ENCODE data around the gene RGSL1.

RGSL1 gene

DNA sequence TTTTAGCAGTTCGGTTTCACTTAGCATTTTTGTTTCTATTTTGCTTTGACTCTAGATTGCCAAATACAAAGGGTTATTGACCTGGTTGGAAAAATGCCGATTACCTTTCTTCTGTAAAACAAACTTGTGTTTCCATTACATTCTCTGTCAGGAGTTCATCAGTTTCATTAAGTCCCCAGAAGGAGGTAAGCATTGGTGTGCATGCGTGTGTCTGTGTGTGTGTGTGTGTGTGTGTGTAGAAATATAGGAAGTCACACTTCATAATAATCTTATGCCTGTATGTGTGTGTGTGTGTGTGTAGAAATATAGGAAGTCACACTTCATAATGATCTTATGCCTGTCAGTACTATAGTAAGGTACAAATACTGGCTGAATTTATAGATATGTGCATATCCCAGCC, 10.0 kb downstream of the RGSL1 start:
- TF ChIP-seq TAF1 (IDR thresholded peaks at IDR 0.05; ENCODE audit: borderline replicate concordance, insufficient read depth, low read length) (no peak), SIN3A (IDR thresholded peaks at IDR 0.05; ENCODE audit: borderline replicate concordance, insufficient read depth, low read length) (no peak), FOXP2 (optimal IDR thresholded peaks at IDR 0.05; ENCODE audit: borderline replicate concordance, extremely low read depth, extremely low read length, insufficient read depth) (no peak), POLR2AphosphoS5 (IDR thresholded peaks at IDR 0.05; ENCODE audit: low read depth, low read length) (no peak)
- TF ChIP-seq, protein P1, sequence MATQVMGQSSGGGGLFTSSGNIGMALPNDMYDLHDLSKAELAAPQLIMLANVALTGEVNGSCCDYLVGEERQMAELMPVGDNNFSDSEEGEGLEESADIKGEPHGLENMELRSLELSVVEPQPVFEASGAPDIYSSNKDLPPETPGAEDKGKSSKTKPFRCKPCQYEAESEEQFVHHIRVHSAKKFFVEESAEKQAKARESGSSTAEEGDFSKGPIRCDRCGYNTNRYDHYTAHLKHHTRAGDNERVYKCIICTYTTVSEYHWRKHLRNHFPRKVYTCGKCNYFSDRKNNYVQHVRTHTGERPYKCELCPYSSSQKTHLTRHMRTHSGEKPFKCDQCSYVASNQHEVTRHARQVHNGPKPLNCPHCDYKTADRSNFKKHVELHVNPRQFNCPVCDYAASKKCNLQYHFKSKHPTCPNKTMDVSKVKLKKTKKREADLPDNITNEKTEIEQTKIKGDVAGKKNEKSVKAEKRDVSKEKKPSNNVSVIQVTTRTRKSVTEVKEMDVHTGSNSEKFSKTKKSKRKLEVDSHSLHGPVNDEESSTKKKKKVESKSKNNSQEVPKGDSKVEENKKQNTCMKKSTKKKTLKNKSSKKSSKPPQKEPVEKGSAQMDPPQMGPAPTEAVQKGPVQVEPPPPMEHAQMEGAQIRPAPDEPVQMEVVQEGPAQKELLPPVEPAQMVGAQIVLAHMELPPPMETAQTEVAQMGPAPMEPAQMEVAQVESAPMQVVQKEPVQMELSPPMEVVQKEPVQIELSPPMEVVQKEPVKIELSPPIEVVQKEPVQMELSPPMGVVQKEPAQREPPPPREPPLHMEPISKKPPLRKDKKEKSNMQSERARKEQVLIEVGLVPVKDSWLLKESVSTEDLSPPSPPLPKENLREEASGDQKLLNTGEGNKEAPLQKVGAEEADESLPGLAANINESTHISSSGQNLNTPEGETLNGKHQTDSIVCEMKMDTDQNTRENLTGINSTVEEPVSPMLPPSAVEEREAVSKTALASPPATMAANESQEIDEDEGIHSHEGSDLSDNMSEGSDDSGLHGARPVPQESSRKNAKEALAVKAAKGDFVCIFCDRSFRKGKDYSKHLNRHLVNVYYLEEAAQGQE (IDR thresholded peaks at IDR 0.05; ENCODE audit: insufficient read depth in 1 of 2, low read depth in 2 of 2, low read length in 2 of 2), result no peak

DNA sequence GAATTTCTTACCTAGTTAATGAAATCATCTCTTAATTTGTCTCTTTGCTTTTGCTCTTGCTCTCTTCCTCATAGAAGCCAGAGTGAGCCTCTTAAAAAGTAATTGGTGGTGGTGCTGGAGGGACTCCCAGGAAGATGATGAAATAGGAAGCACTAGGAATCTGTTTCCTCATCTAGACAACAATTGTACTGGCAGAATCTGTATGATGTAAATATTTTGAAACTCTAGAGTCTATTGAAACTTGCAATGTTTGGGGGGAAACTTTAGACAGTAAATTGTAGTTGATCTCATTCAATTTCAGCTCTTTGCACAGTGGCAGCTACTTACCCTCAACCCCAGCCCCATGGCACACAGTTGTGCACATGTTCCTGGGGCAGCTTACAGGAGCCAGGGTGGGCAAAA, 10.6 kb downstream of the RGSL1 start:
- no peak for TF ChIP-seq SIN3A (IDR thresholded peaks at IDR 0.05; ENCODE audit: borderline replicate concordance, insufficient read depth, low read length)
- TF ChIP-seq TAF1 (IDR thresholded peaks at IDR 0.05; ENCODE audit: borderline replicate concordance, insufficient read depth, low read length), result no peak
- no peak for TF ChIP-seq POLR2AphosphoS5 (IDR thresholded peaks at IDR 0.05; ENCODE audit: low read depth, low read length)

DNA sequence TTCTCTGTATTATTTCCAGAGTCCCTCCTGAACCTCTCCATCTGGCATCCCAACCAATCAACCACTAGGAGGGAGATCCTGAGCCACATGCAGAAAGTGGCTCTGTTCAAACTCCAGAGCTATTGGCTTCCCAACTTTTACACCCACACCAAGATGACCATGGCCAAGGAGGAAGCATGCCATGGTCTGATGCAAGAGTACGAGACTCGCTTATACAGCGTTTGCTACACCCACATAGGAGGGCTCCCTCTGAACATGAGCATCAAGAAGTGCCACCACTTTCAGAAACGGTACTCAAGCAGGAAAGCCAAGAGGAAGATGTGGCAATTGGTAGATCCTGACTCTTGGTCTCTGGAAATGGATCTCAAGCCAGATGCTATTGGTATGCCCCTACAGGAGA, 23.6 kb downstream of the RGSL1 start:
- TF ChIP-seq POLR2AphosphoS5 (IDR thresholded peaks at IDR 0.05; ENCODE audit: low read depth, low read length), result no peak
- TF ChIP-seq, protein P1 (IDR thresholded peaks at IDR 0.05; ENCODE audit: insufficient read depth in 1 of 2, low read depth in 2 of 2, low read length in 2 of 2), result no peak
- no peak for TF ChIP-seq SIN3A (IDR thresholded peaks at IDR 0.05; ENCODE audit: borderline replicate concordance, insufficient read depth, low read length)
- no peak for TF ChIP-seq FOXP2 (optimal IDR thresholded peaks at IDR 0.05; ENCODE audit: borderline replicate concordance, extremely low read depth, extremely low read length, insufficient read depth)
- TF ChIP-seq TAF1 (IDR thresholded peaks at IDR 0.05; ENCODE audit: borderline replicate concordance, insufficient read depth, low read length), result no peak

DNA sequence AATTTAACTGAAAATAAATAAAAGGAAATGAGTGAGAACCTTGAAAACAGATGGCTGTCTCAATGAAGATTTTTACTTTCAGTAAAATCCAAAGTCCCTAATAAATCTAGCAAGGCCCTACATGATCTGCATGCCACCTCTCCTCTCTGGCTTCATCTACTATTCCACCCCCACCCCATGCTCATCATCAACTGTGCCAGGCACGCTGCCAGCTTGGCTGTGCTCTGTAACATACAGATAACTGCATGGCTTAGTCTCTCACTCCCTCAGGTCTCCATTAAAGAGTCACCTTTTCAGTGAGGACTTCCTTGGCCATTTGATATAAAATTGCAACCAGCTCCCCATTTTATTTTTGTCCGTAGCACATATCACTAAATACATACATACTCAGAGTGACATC, 26.7 kb downstream of the RGSL1 start:
- TF ChIP-seq FOXP2 (optimal IDR thresholded peaks at IDR 0.05; ENCODE audit: borderline replicate concordance, extremely low read depth, extremely low read length, insufficient read depth) (no peak), POLR2AphosphoS5 (IDR thresholded peaks at IDR 0.05; ENCODE audit: low read depth, low read length) (no peak), SIN3A (IDR thresholded peaks at IDR 0.05; ENCODE audit: borderline replicate concordance, insufficient read depth, low read length) (no peak), TAF1 (IDR thresholded peaks at IDR 0.05; ENCODE audit: borderline replicate concordance, insufficient read depth, low read length) (no peak)
- TF ChIP-seq, protein P1 (IDR thresholded peaks at IDR 0.05; ENCODE audit: insufficient read depth in 1 of 2, low read depth in 2 of 2, low read length in 2 of 2), result no peak

DNA sequence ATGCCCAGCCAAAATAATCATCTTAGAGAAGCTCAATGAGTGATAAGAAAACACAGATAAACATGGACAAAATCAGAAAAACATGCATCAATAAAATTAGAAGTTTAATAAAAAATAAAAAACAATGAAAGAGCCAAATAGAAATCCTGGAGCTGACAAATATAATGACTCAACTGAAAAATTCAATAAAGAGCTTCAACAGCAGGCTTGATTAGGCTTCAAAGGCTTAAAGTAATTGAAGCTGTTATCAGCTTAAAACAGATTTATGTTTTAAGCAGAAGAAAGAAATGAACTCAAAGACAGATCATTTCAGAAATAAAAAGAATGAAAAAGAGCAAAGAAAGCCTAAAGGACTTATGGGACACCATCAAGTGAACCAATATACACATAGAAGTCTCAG, 28.3 kb downstream of the RGSL1 start:
- TF ChIP-seq SIN3A (IDR thresholded peaks at IDR 0.05; ENCODE audit: borderline replicate concordance, insufficient read depth, low read length) (no peak), TAF1 (IDR thresholded peaks at IDR 0.05; ENCODE audit: borderline replicate concordance, insufficient read depth, low read length) (no peak), FOXP2 (optimal IDR thresholded peaks at IDR 0.05; ENCODE audit: borderline replicate concordance, extremely low read depth, extremely low read length, insufficient read depth) (no peak), POLR2AphosphoS5 (IDR thresholded peaks at IDR 0.05; ENCODE audit: low read depth, low read length) (no peak)
- TF ChIP-seq, protein P1 (IDR thresholded peaks at IDR 0.05; ENCODE audit: insufficient read depth in 1 of 2, low read depth in 2 of 2, low read length in 2 of 2), result no peak
